SK-N-MC (cell line): ENCODE measurements around the gene PTOV1.

Experiments
- EZH2 ChIP-seq: fragments of 200-600 bp; sonication (generic); IDR thresholded peaks from one replicate; pipeline ENCODE4 v1.6.1; 2017; ENCODE audit warnings: antibody characterized with exemption
- FOXP2 ChIP-seq: optimal IDR thresholded peaks from 2 replicates; pipeline ENCODE3; 2011; ENCODE audit warnings: mild to moderate bottlenecking, moderate library complexity; ENCODE audit not compliant: insufficient read depth; ENCODE audit errors: extremely low read length, control extremely low read depth
- POLR2AphosphoS5 ChIP-seq: IDR thresholded peaks from 2 replicates; pipeline ENCODE4 v1.6.1; 2012; ENCODE audit warnings: mild to moderate bottlenecking, low read depth, low read length, borderline replicate concordance

GRCh38 chr19:49889687-49890348 lies 38.9 kb downstream of the PTOV1 start:
- TF ChIP-seq POLR2AphosphoS5 (no peak), EZH2 (no peak), FOXP2 (no peak)
